HEK293 (cell line): ENCODE results near the gene CABP4.

Experiments used
- GLI4 ChIP-seq: fragments of 450-650 bp; formaldehyde crosslinking; IDR thresholded peaks from 2 replicates; pipeline ENCODE4 v1.5.1; 2016; ENCODE audit warnings: missing biosample characterization, missing genetic modification characterization
- KLF9 ChIP-seq: fragments of 450-650 bp; formaldehyde crosslinking; IDR thresholded peaks from 2 replicates; pipeline ENCODE4 v1.5.1; 2016; ENCODE audit warnings: missing biosample characterization, missing genetic modification characterization, low read depth
- MZF1 ChIP-seq: fragments of 450-650 bp; formaldehyde crosslinking; IDR thresholded peaks from 2 replicates; pipeline ENCODE4 v1.5.1; 2017; ENCODE audit warnings: missing biosample characterization, missing genetic modification characterization, borderline replicate concordance
- SETDB1 ChIP-seq: IDR thresholded peaks from one replicate; pipeline ENCODE4 v1.6.1; 2017; ENCODE audit warnings: mild to moderate bottlenecking, low read length, moderate library complexity, mixed read lengths; ENCODE audit not compliant: insufficient read length
- SP2 ChIP-seq: fragments of 450-650 bp; formaldehyde crosslinking; IDR thresholded peaks from 2 replicates; pipeline ENCODE4 v1.5.1; 2016; ENCODE audit warnings: missing biosample characterization, missing genetic modification characterization
- ZBTB7A ChIP-seq: fragments of 450-650 bp; formaldehyde crosslinking; IDR thresholded peaks from 2 replicates; pipeline ENCODE4 v1.5.1; 2016; ENCODE audit warnings: low read depth, missing biosample characterization, missing genetic modification characterization
- ZEB2 ChIP-seq: fragments of 450-650 bp; formaldehyde crosslinking; IDR thresholded peaks from 2 replicates; pipeline ENCODE4 v1.5.1; 2016; ENCODE audit warnings: missing biosample characterization, missing genetic modification characterization
- ZFHX2 ChIP-seq: fragments of 450-650 bp; formaldehyde crosslinking; conservative IDR thresholded peaks from 2 replicates; pipeline ENCODE4 v1.5.1; 2016; ENCODE audit warnings: missing biosample characterization, missing genetic modification characterization
- ZIC2 ChIP-seq: fragments of 450-650 bp; formaldehyde crosslinking; IDR thresholded peaks from 2 replicates; pipeline ENCODE4 v1.5.1; 2016; ENCODE audit warnings: missing biosample characterization, missing genetic modification characterization
- ZNF10 ChIP-seq: fragments of 450-650 bp; formaldehyde crosslinking; IDR thresholded peaks from 2 replicates; pipeline ENCODE4 v1.5.1; 2017; ENCODE audit warnings: missing biosample characterization, missing genetic modification characterization
- ZNF19 ChIP-seq: fragments of 450-650 bp; formaldehyde crosslinking; IDR thresholded peaks from 2 replicates; pipeline ENCODE4; 2016; ENCODE audit warnings: missing biosample characterization, missing genetic modification characterization, low read depth
- ZNF214 ChIP-seq: fragments of 450-650 bp; formaldehyde crosslinking; IDR thresholded peaks from 2 replicates; pipeline ENCODE4 v1.5.1; 2017; ENCODE audit warnings: missing biosample characterization, mild to moderate bottlenecking, missing genetic modification characterization, borderline replicate concordance
- ZNF24 ChIP-seq: fragments of 450-650 bp; formaldehyde crosslinking; IDR thresholded peaks from 2 replicates; pipeline ENCODE4 v1.5.1; 2016; ENCODE audit warnings: missing biosample characterization, missing genetic modification characterization
- ZNF416 ChIP-seq: fragments of 450-650 bp; formaldehyde crosslinking; IDR thresholded peaks from 2 replicates; pipeline ENCODE4 v1.5.1; 2016; ENCODE audit warnings: missing biosample characterization, missing genetic modification characterization
- ZNF560 ChIP-seq: fragments of 450-650 bp; formaldehyde crosslinking; IDR thresholded peaks from 2 replicates; pipeline ENCODE4 v1.5.1; 2017; ENCODE audit warnings: missing biosample characterization, missing genetic modification characterization, borderline replicate concordance
- ZNF585B ChIP-seq: fragments of 450-650 bp; formaldehyde crosslinking; IDR thresholded peaks from 2 replicates; pipeline ENCODE4 v1.5.1; 2016; ENCODE audit warnings: missing biosample characterization, missing genetic modification characterization
- ZNF596 ChIP-seq: fragments of 450-650 bp; IDR thresholded peaks from 2 replicates; pipeline ENCODE4 v1.5.0; 2018; ENCODE audit warnings: missing biosample characterization, mild to moderate bottlenecking, missing genetic modification characterization, moderate library complexity
- ZNF610 ChIP-seq: fragments of 450-650 bp; formaldehyde crosslinking; IDR thresholded peaks from 2 replicates; pipeline ENCODE4 v1.5.1; 2016; ENCODE audit warnings: missing biosample characterization, missing genetic modification characterization, borderline replicate concordance
- ZNF626 ChIP-seq: fragments of 450-650 bp; sonication (Bioruptor Pico); formaldehyde crosslinking; IDR thresholded peaks from 2 replicates; pipeline ENCODE4 v1.5.1; 2018; ENCODE audit warnings: missing biosample characterization, missing genetic modification characterization, inconsistent platforms
- ZNF654 ChIP-seq: fragments of 450-650 bp; formaldehyde crosslinking; IDR thresholded peaks from 2 replicates; pipeline ENCODE4 v1.5.1; 2016; ENCODE audit warnings: low read depth, missing biosample characterization, missing genetic modification characterization
- ZNF677 ChIP-seq: fragments of 450-650 bp; IDR thresholded peaks from 2 replicates; pipeline ENCODE4 v1.5.0; 2018; ENCODE audit warnings: missing biosample characterization, mild to moderate bottlenecking, missing genetic modification characterization, moderate library complexity
- ZSCAN16 ChIP-seq: fragments of 450-650 bp; formaldehyde crosslinking; IDR thresholded peaks from 2 replicates; pipeline ENCODE4 v1.5.1; 2016; ENCODE audit warnings: missing biosample characterization, missing genetic modification characterization
- TF ChIP-seq, protein P1 (sequence below): fragments of 450-650 bp; formaldehyde crosslinking; IDR thresholded peaks from 2 replicates; pipeline ENCODE4 v1.5.0; 2017; ENCODE audit warnings: missing biosample characterization, missing genetic modification characterization, borderline replicate concordance
- TF ChIP-seq, protein P2 (sequence below): fragments of 450-650 bp; formaldehyde crosslinking; IDR thresholded peaks from 2 replicates; pipeline ENCODE4 v1.5.1; 2016; ENCODE audit warnings: missing biosample characterization, missing genetic modification characterization
- TF ChIP-seq, protein P3 (sequence below): fragments of 450-650 bp; formaldehyde crosslinking; IDR thresholded peaks from 2 replicates; pipeline ENCODE4 v1.5.1; 2017; ENCODE audit warnings: missing biosample characterization, missing genetic modification characterization
- TF ChIP-seq, protein P4 (sequence below): fragments of 450-650 bp; formaldehyde crosslinking; IDR thresholded peaks from 2 replicates; pipeline ENCODE4 v1.5.1; 2016; ENCODE audit warnings: missing biosample characterization, missing genetic modification characterization
- TF ChIP-seq, protein P5 (sequence below): fragments of 450-650 bp; formaldehyde crosslinking; IDR thresholded peaks from 2 replicates; pipeline ENCODE4 v1.5.1; 2016; ENCODE audit warnings: missing biosample characterization, missing genetic modification characterization
- TF ChIP-seq, protein P6 (sequence below): fragments of 450-650 bp; formaldehyde crosslinking; IDR thresholded peaks from 2 replicates; pipeline ENCODE4 v1.5.1; 2016; ENCODE audit warnings: missing biosample characterization, missing genetic modification characterization

The CABP4 gene

DNA sequence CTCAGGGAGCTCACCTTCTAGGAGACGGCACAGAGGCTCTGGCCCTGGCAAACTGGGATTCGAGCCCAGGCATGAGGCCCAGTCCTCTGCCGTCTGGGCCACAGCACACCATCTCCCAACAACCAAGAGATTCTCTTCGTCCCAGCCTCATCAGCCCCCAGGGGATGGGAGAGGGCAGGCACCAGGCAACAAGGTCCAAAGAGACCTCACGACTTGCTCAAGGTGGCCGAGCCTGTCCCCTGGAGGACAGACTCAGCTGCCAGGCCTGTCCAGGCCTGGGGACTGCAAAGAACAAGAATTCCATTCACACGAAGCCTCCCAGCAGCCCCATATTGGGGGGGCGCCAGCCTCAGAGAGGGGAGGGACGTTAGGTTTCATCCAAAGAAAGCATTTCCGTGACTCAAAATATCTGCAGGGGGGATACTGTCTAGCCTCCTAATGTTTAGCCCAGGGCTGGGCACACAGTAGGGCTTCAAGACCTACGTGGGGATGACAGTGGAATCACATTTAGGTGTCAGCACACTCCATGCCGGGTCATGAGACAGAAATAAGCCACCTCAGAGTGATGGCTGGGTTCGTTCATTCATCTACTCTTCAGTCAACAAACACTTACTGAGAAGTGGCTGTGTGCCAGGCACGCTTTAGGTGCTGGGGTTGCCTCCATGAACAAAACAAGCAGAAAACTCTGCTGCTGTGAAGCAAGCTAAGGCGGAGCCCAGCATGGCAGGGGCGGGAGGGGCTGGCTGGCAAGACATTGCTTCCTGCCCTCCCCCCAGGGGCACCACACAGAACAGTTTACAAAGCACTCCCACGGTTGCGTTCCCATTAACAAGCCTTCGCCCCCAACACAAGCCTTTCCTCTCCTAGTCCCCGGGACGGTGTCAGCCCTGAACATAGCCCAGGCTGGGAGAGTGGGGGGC lies 38.5 kb upstream of the CABP4 start (continued):
- TF ChIP-seq, protein P1, sequence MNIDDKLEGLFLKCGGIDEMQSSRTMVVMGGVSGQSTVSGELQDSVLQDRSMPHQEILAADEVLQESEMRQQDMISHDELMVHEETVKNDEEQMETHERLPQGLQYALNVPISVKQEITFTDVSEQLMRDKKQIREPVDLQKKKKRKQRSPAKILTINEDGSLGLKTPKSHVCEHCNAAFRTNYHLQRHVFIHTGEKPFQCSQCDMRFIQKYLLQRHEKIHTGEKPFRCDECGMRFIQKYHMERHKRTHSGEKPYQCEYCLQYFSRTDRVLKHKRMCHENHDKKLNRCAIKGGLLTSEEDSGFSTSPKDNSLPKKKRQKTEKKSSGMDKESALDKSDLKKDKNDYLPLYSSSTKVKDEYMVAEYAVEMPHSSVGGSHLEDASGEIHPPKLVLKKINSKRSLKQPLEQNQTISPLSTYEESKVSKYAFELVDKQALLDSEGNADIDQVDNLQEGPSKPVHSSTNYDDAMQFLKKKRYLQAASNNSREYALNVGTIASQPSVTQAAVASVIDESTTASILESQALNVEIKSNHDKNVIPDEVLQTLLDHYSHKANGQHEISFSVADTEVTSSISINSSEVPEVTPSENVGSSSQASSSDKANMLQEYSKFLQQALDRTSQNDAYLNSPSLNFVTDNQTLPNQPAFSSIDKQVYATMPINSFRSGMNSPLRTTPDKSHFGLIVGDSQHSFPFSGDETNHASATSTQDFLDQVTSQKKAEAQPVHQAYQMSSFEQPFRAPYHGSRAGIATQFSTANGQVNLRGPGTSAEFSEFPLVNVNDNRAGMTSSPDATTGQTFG (tag by site-specific recombination), result no peak
- peak; percentile 93 for TF ChIP-seq ZFHX2 (tag by site-specific recombination)
- no peak for TF ChIP-seq SETDB1
- peak; percentile 76; the same call in 1 of the 2 replicates for TF ChIP-seq ZSCAN16 (tag by site-specific recombination)
- no peak for TF ChIP-seq ZNF19 (tag by site-specific recombination)
- no peak for TF ChIP-seq ZNF585B (tag by site-specific recombination)
- TF ChIP-seq ZNF654 (tag by site-specific recombination), result no peak
- no peak for TF ChIP-seq KLF9
- no peak for TF ChIP-seq ZEB2
- TF ChIP-seq ZNF677 (tag by site-specific recombination), result no peak
- TF ChIP-seq, protein P2, sequence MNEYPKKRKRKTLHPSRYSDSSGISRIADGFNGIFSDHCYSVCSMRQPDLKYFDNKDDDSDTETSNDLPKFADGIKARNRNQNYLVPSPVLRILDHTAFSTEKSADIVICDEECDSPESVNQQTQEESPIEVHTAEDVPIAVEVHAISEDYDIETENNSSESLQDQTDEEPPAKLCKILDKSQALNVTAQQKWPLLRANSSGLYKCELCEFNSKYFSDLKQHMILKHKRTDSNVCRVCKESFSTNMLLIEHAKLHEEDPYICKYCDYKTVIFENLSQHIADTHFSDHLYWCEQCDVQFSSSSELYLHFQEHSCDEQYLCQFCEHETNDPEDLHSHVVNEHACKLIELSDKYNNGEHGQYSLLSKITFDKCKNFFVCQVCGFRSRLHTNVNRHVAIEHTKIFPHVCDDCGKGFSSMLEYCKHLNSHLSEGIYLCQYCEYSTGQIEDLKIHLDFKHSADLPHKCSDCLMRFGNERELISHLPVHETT (tag by site-specific recombination), result no peak
- no peak for TF ChIP-seq ZNF560 (tag by site-specific recombination)
- TF ChIP-seq SP2 (tag by site-specific recombination), result peak; percentile 27; the same call in 1 of the 2 replicates
- TF ChIP-seq, protein P3, sequence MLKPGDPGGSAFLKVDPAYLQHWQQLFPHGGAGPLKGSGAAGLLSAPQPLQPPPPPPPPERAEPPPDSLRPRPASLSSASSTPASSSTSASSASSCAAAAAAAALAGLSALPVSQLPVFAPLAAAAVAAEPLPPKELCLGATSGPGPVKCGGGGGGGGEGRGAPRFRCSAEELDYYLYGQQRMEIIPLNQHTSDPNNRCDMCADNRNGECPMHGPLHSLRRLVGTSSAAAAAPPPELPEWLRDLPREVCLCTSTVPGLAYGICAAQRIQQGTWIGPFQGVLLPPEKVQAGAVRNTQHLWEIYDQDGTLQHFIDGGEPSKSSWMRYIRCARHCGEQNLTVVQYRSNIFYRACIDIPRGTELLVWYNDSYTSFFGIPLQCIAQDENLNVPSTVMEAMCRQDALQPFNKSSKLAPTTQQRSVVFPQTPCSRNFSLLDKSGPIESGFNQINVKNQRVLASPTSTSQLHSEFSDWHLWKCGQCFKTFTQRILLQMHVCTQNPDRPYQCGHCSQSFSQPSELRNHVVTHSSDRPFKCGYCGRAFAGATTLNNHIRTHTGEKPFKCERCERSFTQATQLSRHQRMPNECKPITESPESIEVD, result no peak
- no peak for TF ChIP-seq ZNF10
- no peak for TF ChIP-seq ZNF596
- no peak for TF ChIP-seq ZNF610 (tag by site-specific recombination)
- no peak for TF ChIP-seq GLI4
- no peak for TF ChIP-seq ZNF214
- TF ChIP-seq ZBTB7A, result no peak
- TF ChIP-seq ZNF416 (tag by site-specific recombination), result no peak
- TF ChIP-seq, protein P4, sequence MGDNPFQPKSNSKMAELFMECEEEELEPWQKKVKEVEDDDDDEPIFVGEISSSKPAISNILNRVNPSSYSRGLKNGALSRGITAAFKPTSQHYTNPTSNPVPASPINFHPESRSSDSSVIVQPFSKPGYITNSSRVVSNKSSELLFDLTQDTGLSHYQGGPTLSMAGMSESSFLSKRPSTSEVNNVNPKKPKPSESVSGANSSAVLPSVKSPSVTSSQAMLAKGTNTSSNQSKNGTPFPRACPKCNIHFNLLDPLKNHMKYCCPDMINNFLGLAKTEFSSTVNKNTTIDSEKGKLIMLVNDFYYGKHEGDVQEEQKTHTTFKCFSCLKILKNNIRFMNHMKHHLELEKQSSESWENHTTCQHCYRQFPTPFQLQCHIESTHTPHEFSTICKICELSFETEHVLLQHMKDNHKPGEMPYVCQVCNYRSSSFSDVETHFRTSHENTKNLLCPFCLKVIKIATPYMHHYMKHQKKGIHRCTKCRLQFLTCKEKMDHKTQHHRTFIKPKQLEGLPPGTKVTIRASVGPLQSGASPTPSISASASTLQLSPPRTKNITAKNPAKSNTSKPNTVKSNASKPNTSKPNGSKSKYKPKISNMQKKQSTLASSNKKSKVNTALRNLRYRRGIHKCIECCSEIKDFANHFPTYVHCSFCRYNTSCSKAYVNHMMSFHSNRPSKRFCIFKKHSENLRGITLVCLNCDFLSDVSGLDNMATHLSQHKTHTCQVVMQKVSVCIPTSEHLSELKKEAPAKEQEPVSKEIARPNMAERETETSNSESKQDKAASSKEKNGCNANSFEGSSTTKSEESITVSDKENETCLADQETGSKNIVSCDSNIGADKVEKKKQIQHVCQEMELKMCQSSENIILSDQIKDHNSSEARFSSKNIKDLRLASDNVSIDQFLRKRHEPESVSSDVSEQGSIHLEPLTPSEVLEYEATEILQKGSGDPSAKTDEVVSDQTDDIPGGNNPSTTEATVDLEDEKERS (tag by site-specific recombination), result no peak
- TF ChIP-seq, protein P5, sequence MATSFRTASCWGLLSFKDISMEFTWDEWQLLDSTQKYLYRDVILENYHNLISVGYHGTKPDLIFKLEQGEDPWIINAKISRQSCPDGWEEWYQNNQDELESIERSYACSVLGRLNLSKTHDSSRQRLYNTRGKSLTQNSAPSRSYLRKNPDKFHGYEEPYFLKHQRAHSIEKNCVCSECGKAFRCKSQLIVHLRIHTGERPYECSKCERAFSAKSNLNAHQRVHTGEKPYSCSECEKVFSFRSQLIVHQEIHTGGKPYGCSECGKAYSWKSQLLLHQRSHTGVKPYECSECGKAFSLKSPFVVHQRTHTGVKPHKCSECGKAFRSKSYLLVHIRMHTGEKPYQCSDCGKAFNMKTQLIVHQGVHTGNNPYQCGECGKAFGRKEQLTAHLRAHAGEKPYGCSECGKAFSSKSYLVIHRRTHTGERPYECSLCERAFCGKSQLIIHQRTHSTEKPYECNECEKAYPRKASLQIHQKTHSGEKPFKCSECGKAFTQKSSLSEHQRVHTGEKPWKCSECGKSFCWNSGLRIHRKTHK (tag by site-specific recombination), result no peak
- TF ChIP-seq MZF1 (tag by site-specific recombination), result no peak
- no peak for TF ChIP-seq ZNF626 (tag by site-specific recombination)
- TF ChIP-seq, protein P6, sequence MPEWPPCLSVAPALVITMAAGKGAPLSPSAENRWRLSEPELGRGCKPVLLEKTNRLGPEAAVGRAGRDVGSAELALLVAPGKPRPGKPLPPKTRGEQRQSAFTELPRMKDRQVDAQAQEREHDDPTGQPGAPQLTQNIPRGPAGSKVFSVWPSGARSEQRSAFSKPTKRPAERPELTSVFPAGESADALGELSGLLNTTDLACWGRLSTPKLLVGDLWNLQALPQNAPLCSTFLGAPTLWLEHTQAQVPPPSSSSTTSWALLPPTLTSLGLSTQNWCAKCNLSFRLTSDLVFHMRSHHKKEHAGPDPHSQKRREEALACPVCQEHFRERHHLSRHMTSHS, result no peak
- TF ChIP-seq ZIC2 (tag by site-specific recombination), result peak; percentile 80
- peak; percentile 49; the same call in 1 of the 2 replicates for TF ChIP-seq ZNF24
